ENCODE results near the gene WBP2. TPM values are rescaled to one million over a fixed set of nuclear protein-coding genes. Genes with fewer than 3 reads are reported as not detected.

WBP2 gene
- total and polyA plus RNA-seq, 2 of the 13 experiments (the other 11 are each of a cell fraction or from before 2014, with no cell fraction given): 29.2 to 29.5 TPM

DNA sequence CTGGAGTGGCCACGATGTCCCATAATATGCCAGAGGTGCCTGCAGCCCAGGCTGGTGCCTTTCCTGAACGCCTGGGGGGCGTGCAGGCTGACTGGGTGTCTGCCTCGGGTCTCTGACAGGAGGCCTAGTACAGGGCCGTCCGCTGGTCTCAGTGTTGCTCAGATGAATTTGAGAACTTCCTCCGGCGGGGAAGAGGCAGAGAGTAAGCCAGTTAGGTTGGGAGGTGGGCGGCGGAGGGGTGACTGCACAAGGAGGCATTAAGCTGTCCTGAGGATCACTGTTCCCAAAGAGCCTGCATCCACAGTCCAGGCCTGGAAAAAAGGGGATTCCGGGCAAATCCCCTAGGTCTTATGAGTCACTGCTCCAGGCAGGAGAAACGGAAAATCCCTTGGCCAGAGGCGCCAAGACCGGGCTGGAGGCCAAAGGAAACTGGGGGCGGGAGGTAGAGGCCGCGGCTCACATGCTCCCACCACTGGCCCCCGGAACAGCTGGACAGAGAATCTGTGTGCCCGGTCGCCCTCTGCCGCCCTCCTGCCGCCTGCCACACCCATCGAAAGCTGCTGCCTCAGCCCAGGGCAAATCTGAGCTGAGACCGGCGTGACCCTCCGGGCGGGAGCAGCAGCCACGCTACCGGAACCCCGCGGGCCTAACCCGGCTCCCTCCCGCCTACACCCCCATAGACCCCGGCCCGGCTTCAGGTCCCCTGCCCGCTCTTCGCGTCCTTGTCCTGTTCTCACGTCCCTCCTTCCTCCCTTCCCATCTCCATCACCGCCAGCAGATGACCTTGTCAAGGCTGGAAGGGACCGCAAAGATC lies 22.0 kb upstream of the WBP2 start (continued):
- TF ChIP-seq, protein P1, sequence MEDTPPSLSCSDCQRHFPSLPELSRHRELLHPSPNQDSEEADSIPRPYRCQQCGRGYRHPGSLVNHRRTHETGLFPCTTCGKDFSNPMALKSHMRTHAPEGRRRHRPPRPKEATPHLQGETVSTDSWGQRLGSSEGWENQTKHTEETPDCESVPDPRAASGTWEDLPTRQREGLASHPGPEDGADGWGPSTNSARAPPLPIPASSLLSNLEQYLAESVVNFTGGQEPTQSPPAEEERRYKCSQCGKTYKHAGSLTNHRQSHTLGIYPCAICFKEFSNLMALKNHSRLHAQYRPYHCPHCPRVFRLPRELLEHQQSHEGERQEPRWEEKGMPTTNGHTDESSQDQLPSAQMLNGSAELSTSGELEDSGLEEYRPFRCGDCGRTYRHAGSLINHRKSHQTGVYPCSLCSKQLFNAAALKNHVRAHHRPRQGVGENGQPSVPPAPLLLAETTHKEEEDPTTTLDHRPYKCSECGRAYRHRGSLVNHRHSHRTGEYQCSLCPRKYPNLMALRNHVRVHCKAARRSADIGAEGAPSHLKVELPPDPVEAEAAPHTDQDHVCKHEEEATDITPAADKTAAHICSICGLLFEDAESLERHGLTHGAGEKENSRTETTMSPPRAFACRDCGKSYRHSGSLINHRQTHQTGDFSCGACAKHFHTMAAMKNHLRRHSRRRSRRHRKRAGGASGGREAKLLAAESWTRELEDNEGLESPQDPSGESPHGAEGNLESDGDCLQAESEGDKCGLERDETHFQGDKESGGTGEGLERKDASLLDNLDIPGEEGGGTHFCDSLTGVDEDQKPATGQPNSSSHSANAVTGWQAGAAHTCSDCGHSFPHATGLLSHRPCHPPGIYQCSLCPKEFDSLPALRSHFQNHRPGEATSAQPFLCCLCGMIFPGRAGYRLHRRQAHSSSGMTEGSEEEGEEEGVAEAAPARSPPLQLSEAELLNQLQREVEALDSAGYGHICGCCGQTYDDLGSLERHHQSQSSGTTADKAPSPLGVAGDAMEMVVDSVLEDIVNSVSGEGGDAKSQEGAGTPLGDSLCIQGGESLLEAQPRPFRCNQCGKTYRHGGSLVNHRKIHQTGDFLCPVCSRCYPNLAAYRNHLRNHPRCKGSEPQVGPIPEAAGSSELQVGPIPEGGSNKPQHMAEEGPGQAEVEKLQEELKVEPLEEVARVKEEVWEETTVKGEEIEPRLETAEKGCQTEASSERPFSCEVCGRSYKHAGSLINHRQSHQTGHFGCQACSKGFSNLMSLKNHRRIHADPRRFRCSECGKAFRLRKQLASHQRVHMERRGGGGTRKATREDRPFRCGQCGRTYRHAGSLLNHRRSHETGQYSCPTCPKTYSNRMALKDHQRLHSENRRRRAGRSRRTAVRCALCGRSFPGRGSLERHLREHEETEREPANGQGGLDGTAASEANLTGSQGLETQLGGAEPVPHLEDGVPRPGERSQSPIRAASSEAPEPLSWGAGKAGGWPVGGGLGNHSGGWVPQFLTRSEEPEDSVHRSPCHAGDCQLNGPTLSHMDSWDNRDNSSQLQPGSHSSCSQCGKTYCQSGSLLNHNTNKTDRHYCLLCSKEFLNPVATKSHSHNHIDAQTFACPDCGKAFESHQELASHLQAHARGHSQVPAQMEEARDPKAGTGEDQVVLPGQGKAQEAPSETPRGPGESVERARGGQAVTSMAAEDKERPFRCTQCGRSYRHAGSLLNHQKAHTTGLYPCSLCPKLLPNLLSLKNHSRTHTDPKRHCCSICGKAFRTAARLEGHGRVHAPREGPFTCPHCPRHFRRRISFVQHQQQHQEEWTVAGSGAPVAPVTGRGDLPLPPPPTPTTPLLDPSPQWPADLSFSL (CRISPR knock-in tag; IDR thresholded peaks at IDR 0.05): no peak
- TF ChIP-seq ZNF598 (CRISPR knock-in tag; IDR thresholded peaks at IDR 0.05; ENCODE audit: borderline replicate concordance) (no peak), MTA1 (CRISPR knock-in tag; IDR thresholded peaks at IDR 0.05; ENCODE audit: borderline replicate concordance) (no peak), XRCC5 (optimal IDR thresholded peaks at IDR 0.05; ENCODE audit: low read length) (no peak), GABPA (IDR thresholded peaks at IDR 0.05; ENCODE audit: low read depth, low read length) (no peak), GABPA (CRISPR knock-in tag; IDR thresholded peaks at IDR 0.05; ENCODE audit: low read depth) (no peak; the same call in 1 of the 2 replicates), ZNF562 (CRISPR knock-in tag; IDR thresholded peaks at IDR 0.05; ENCODE audit: borderline replicate concordance) (no peak; the same call in 1 of the 2 replicates), CENPT (CRISPR knock-in tag; IDR thresholded peaks at IDR 0.05; ENCODE audit: low read depth) (no peak; the same call in 1 of the 2 replicates), ZNF225 (CRISPR knock-in tag; IDR thresholded peaks at IDR 0.05) (no peak), ZNF772 (CRISPR knock-in tag; IDR thresholded peaks at IDR 0.05) (peak; percentile 28; the same call in 1 of the 2 replicates)
- TF ChIP-seq, protein P2, sequence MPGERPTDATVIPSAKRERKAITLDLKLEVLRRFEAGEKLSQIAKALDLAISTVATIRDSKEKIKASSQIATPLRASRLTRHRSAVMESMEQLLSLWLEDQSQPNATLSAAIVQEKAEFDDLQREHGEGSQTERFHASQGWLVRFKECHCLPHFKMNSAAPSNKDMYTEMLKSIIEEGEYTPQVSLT (CRISPR knock-in tag; IDR thresholded peaks at IDR 0.05; ENCODE audit: borderline replicate concordance, low read depth): no peak; the same call in 1 of the 2 replicates
- TF ChIP-seq, protein P3, sequence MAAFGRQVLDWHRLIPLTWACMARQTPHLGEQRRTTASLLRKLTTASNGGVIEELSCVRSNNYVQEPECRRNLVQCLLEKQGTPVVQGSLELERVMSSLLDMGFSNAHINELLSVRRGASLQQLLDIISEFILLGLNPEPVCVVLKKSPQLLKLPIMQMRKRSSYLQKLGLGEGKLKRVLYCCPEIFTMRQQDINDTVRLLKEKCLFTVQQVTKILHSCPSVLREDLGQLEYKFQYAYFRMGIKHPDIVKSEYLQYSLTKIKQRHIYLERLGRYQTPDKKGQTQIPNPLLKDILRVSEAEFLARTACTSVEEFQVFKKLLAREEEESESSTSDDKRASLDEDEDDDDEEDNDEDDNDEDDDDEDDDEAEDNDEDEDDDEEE (CRISPR knock-in tag; IDR thresholded peaks at IDR 0.05): no peak
- TF ChIP-seq, protein P4, sequence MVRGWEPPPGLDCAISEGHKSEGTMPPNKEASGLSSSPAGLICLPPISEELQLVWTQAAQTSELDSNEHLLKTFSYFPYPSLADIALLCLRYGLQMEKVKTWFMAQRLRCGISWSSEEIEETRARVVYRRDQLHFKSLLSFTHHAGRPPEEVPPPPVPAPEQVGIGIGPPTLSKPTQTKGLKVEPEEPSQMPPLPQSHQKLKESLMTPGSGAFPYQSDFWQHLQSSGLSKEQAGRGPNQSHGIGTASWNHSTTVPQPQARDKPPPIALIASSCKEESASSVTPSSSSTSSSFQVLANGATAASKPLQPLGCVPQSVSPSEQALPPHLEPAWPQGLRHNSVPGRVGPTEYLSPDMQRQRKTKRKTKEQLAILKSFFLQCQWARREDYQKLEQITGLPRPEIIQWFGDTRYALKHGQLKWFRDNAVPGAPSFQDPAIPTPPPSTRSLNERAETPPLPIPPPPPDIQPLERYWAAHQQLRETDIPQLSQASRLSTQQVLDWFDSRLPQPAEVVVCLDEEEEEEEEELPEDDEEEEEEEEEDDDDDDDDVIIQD (CRISPR knock-in tag; IDR thresholded peaks at IDR 0.05; ENCODE audit: low read depth): no peak
- TF ChIP-seq, protein P5, sequence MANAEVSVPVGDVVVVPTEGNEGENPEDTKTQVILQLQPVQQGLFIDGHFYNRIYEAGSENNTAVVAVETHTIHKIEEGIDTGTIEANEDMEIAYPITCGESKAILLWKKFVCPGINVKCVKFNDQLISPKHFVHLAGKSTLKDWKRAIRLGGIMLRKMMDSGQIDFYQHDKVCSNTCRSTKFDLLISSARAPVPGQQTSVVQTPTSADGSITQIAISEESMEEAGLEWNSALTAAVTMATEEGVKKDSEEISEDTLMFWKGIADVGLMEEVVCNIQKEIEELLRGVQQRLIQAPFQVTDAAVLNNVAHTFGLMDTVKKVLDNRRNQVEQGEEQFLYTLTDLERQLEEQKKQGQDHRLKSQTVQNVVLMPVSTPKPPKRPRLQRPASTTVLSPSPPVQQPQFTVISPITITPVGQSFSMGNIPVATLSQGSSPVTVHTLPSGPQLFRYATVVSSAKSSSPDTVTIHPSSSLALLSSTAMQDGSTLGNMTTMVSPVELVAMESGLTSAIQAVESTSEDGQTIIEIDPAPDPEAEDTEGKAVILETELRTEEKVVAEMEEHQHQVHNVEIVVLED (CRISPR knock-in tag; IDR thresholded peaks at IDR 0.05; ENCODE audit: borderline replicate concordance): no peak; the same call in 1 of the 2 replicates
- TF ChIP-seq, protein P6, sequence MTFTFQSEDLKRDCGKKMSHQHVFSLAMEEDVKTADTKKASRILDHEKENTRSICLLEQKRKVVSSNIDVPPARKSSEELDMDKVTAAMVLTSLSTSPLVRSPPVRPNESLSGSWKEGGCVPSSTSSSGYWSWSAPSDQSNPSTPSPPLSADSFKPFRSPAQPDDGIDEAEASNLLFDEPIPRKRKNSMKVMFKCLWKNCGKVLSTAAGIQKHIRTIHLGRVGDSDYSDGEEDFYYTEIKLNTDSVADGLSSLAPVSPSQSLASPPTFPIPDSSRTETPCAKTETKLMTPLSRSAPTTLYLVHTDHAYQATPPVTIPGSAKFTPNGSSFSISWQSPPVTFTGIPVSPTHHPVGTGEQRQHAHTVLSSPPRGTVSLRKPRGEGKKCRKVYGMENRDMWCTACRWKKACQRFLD (CRISPR knock-in tag; IDR thresholded peaks at IDR 0.05; ENCODE audit: borderline replicate concordance): peak; percentile 77; the same call in 1 of the 2 replicates

Measured in HepG2 (cell line).